BE2C (cell line): ENCODE measurements around the gene ANKRD35.

Experiments used
- DNase-seq: peaks from one replicate; pipeline ENCODE4 v3.0.0-alpha.2; 2020
- H3K27me3 ChIP-seq: fragments of 250-450 bp; sonication (Bioruptor Pico); 2 replicates; pipeline ENCODE4 v1.5.1; 2020; ENCODE audit warnings: mild to moderate bottlenecking
- H3K36me3 ChIP-seq: fragments of 250-450 bp; sonication (Bioruptor Pico); 2 replicates; pipeline ENCODE4 v1.5.1; 2020; ENCODE audit warnings: mild to moderate bottlenecking
- H3K4me1 ChIP-seq: fragments of 250-450 bp; sonication (Bioruptor Pico); 2 replicates; pipeline ENCODE4 v1.5.1; 2020
- H3K4me3 ChIP-seq: 2 replicates; pipeline ENCODE4 v1.5.1; 2011; ENCODE audit warnings: low read depth, low read length
- H3K9me3 ChIP-seq: fragments of 250-450 bp; sonication (Bioruptor Pico); 2 replicates; pipeline ENCODE4 v1.5.1; 2020
- TF ChIP-seq, protein P1 (sequence below): IDR thresholded peaks from 2 replicates; pipeline ENCODE4 v1.5.1; 2012; ENCODE audit warnings: mild to moderate bottlenecking, low read depth, low read length

ANKRD35 gene

GRCh38 chr1:145878724-145879123 lies 6.9 kb downstream of the ANKRD35 start:
- Histone ChIP-seq H3K36me3 (no peaks in the 10 kb centered on the region), H3K4me3 (no peak overlapping the region), H3K4me1 (no peaks in the 10 kb centered on the region), H3K27me3 (peaks cover 4% of the 10 kb centered on the region; the same call in 1 of the 2 replicates), H3K9me3 (no peaks in the 10 kb centered on the region)
- TF ChIP-seq, protein P1, sequence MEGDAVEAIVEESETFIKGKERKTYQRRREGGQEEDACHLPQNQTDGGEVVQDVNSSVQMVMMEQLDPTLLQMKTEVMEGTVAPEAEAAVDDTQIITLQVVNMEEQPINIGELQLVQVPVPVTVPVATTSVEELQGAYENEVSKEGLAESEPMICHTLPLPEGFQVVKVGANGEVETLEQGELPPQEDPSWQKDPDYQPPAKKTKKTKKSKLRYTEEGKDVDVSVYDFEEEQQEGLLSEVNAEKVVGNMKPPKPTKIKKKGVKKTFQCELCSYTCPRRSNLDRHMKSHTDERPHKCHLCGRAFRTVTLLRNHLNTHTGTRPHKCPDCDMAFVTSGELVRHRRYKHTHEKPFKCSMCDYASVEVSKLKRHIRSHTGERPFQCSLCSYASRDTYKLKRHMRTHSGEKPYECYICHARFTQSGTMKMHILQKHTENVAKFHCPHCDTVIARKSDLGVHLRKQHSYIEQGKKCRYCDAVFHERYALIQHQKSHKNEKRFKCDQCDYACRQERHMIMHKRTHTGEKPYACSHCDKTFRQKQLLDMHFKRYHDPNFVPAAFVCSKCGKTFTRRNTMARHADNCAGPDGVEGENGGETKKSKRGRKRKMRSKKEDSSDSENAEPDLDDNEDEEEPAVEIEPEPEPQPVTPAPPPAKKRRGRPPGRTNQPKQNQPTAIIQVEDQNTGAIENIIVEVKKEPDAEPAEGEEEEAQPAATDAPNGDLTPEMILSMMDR: no peak
- DNase-seq: no peak

- Histone ChIP-seq H3K4me3 (no peak overlapping the region), H3K27me3 (no peaks in the 10 kb centered on the region), H3K4me1 (no peaks in the 10 kb centered on the region), H3K36me3 (no peaks in the 10 kb centered on the region), H3K9me3 (no peaks in the 10 kb centered on the region)
- TF ChIP-seq, protein P1: no peak
- DNase-seq: no peak
Observed at GRCh38 chr1:145877923-145878486, 7.7 kb downstream of the ANKRD35 start.

DNA sequence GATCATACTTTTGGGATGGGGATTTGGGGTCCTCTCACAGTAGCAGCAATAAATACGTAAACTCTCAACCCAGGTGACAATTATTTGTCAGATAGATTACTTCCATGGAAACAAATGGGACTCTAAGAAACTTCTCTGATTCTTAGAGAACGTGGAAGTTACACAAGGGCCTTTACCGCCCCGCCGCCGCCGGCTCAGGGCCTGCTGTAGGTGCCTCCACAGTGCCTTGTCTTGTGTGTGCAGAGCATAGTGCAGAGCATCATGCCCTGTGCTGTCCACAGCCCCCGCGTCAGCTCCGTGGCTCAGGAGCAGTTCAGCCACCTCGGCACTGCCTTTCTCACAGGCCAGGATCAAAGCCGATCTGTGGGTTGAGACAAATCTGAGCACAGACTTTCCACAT lies 11.0 kb downstream of the ANKRD35 start:
- H3K27me3 ChIP-seq: 0 out of 2 replicates have a peak, but pooled peaks cover under 1% of the 10 kb centered on the region
- DNase-seq: no peak
- no peak overlapping the region for H3K4me3 ChIP-seq
- TF ChIP-seq, protein P1: no peak
- no peaks in the 10 kb centered on the region for H3K4me1 ChIP-seq
- no peaks in the 10 kb centered on the region for H3K36me3 ChIP-seq
- no peaks in the 10 kb centered on the region for H3K9me3 ChIP-seq

DNA sequence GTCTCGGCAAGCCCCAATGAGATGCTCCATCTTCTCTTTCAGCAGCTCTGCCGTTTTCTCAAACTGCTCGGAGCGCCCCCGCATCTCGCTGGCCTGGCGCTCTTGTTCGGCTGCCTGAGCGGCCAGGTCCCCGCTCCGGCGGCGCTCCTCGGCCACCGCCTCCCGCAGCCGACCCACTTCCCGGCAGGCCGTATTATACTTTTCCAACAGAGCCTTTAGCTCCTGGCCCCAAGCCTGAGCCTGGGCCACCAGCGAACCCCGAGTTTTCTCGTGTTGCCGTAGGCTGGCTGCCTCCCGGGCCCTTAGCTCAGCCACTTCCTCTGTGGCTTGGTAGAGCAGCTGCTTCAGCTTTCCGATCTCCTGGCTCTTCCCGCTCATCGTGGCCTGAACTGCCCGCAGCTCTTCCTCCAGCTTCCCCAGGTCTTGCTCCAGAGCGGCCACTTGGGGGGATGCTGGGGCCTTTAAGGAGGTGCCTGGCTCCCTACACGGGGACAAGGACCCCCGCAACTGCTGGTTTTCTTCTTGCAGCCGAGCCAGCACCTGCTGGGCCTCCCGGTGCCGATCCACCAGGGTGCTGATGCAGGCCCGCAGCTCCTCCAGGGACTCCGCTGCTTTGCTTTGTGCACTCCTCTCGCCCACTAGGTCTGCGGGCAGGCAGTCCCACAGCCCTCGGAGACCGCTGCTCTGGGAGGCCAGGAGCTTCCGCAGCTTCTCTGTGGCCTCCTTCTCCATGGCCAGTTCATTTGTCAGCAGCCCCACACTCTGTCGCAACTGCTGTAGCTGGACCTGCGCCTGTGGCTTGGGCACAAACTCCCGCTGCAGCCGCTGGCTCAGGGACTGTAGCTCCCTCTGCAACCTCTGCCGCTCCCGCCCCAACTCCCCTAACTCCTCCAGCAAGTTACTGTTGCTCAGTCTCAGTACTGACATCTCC lies 13.4 kb downstream of the ANKRD35 start:
- H3K27me3 ChIP-seq: peaks cover 15% of the 10 kb centered on the region
- TF ChIP-seq, protein P1: no peak
- no peaks in the 10 kb centered on the region for H3K4me1 ChIP-seq
- DNase-seq: no peak
- no peak overlapping the region for H3K4me3 ChIP-seq
- no peaks in the 10 kb centered on the region for H3K36me3 ChIP-seq
- no peaks in the 10 kb centered on the region for H3K9me3 ChIP-seq

GRCh38 chr1:145868232-145868631 lies 17.4 kb downstream of the ANKRD35 start:
- Histone ChIP-seq H3K36me3 (no peaks in the 10 kb centered on the region), H3K4me1 (no peaks in the 10 kb centered on the region), H3K4me3 (no peak overlapping the region), H3K27me3 (peaks cover 27% of the 10 kb centered on the region), H3K9me3 (no peaks in the 10 kb centered on the region)
- TF ChIP-seq, protein P1: no peak
- DNase-seq: no peak
